Karpas-422 (cell line): ENCODE data around the gene DOK7. TPM values are rescaled to one million over a fixed set of nuclear protein-coding genes. Genes with fewer than 3 reads are reported as not detected.
"Not testable (repeated sequence)": the region's sequence is repeated elsewhere in the genome, so short reads cannot be mapped to it uniquely, and the experiment has no call there.

Source experiments
- DNase-seq: peaks from one replicate; pipeline ENCODE4 v3.0.0-alpha.2; 2015
- H2AFZ ChIP-seq: fragments of 200-600 bp; sonication (generic); 2 replicates; pipeline ENCODE4 v1.6.1; 2014; ENCODE audit warnings: antibody characterized with exemption, low read length, mixed read lengths
- H3K27ac ChIP-seq: fragments of 200-600 bp; sonication (generic); 2 replicates; pipeline ENCODE4 v1.5.1; 2014; ENCODE audit warnings: mild to moderate bottlenecking, low read length, moderate library complexity
- H3K27me3 ChIP-seq: fragments of 200-600 bp; sonication (generic); 2 replicates; pipeline ENCODE4 v1.6.1; 2014; ENCODE audit warnings: low read length, mixed read lengths
- H3K36me3 ChIP-seq: fragments of 200-600 bp; sonication (generic); 2 replicates; pipeline ENCODE4 v1.6.1; 2014; ENCODE audit warnings: low read length, mixed read lengths; ENCODE audit not compliant: insufficient read depth
- H3K4me1 ChIP-seq: fragments of 200-600 bp; sonication (generic); 2 replicates; pipeline ENCODE4 v1.6.1; 2014; ENCODE audit warnings: mild to moderate bottlenecking, low read length, mixed read lengths
- H3K4me2 ChIP-seq: fragments of 200-600 bp; sonication (generic); 2 replicates; pipeline ENCODE4 v1.6.1; 2014; ENCODE audit warnings: low read length, low read depth, mild to moderate bottlenecking; ENCODE audit not compliant: poor library complexity, severe bottlenecking
- H3K4me3 ChIP-seq: fragments of 200-600 bp; sonication (generic); 2 replicates; pipeline ENCODE4 v1.5.1; 2014; ENCODE audit warnings: mild to moderate bottlenecking, antibody characterized with exemption, low read length, mixed read lengths
- H3K79me2 ChIP-seq: fragments of 200-600 bp; sonication (generic); 2 replicates; pipeline ENCODE4 v1.6.1; 2014; ENCODE audit warnings: mild to moderate bottlenecking, low read length, mixed read lengths
- H3K9ac ChIP-seq: fragments of 200-600 bp; sonication (generic); 2 replicates; pipeline ENCODE4 v1.6.0; 2014; ENCODE audit warnings: low read length
- H3K9me2 ChIP-seq: fragments of 200-600 bp; sonication (generic), shearing (Covaris generic); replicated peaks from 2 replicates; pipeline ENCODE4 v1.6.0; 2014; ENCODE audit warnings: mild to moderate bottlenecking, low read length, moderate library complexity; ENCODE audit not compliant: insufficient read depth
- H3K9me3 ChIP-seq: fragments of 300-700, 200-600 bp; sonication (generic); 2 replicates; pipeline ENCODE4 v1.6.1; 2014; ENCODE audit warnings: low read length, mixed read lengths
- H4K20me1 ChIP-seq: fragments of 200-600 bp; sonication (generic); 2 replicates; pipeline ENCODE4 v1.6.1; 2014; ENCODE audit warnings: mild to moderate bottlenecking, antibody characterized with exemption, low read length, low read depth; ENCODE audit not compliant: insufficient read depth
- total RNA-seq: library from RNA; depleted of rRNA; stranded (reverse); fragments of >200 nt; shearing (Covaris generic); gene quantifications from 2 replicates; pipeline ENCODE4 v1.2.3, GENCODE V29; 2014; ENCODE audit warnings: low replicate concordance

DOK7 gene
- total RNA-seq, 1 experiment from 2014 or later = 1.6 TPM

- Histone ChIP-seq H2AFZ (no peak overlapping the region), H3K9ac (no peak overlapping the region), H3K27me3 (no peaks in the 10 kb centered on the region), H3K36me3 (no peaks in the 10 kb centered on the region), H3K27ac (no peak overlapping the region), H3K4me2 (no peak overlapping the region), H3K79me2 (no peaks in the 10 kb centered on the region), H3K4me3 (no peak overlapping the region), H3K9me2 (no peaks in the 10 kb centered on the region), H4K20me1 (no peaks in the 10 kb centered on the region), H3K4me1 (no peaks in the 10 kb centered on the region), H3K9me3 (no peaks in the 10 kb centered on the region)
- DNase-seq = no peak
These were observed 14.0 kb upstream of the DOK7 start for GRCh38 chr4:3449047-3449573.

GRCh38 chr4:3449574-3450534 lies 13.3 kb upstream of the DOK7 start:
- Histone ChIP-seq H3K4me2 (no peak overlapping the region), H3K9me2 (no peaks in the 10 kb centered on the region), H3K79me2 (no peaks in the 10 kb centered on the region), H3K27me3 (no peaks in the 10 kb centered on the region), H3K9me3 (no peaks in the 10 kb centered on the region), H4K20me1 (no peaks in the 10 kb centered on the region), H3K27ac (no peak overlapping the region), H3K4me1 (no peaks in the 10 kb centered on the region), H3K36me3 (no peaks in the 10 kb centered on the region), H3K4me3 (no peak overlapping the region), H3K9ac (no peak overlapping the region), H2AFZ (no peak overlapping the region)
- no peak for DNase-seq

GRCh38 chr4:3450643-3451042 lies 12.5 kb upstream of the DOK7 start:
- no peaks in the 10 kb centered on the region for H3K79me2 ChIP-seq
- no peaks in the 10 kb centered on the region for H3K9me2 ChIP-seq
- H3K9me3 ChIP-seq = no peaks in the 10 kb centered on the region
- H3K4me1 ChIP-seq = no peaks in the 10 kb centered on the region
- no peak for DNase-seq
- no peak overlapping the region for H3K4me3 ChIP-seq
- no peak overlapping the region for H3K4me2 ChIP-seq
- no peaks in the 10 kb centered on the region for H3K36me3 ChIP-seq
- H3K27ac ChIP-seq = no peak overlapping the region
- no peak overlapping the region for H3K9ac ChIP-seq
- H3K27me3 ChIP-seq = no peaks in the 10 kb centered on the region
- H4K20me1 ChIP-seq = no peaks in the 10 kb centered on the region
- H2AFZ ChIP-seq = no peak overlapping the region

DNA sequence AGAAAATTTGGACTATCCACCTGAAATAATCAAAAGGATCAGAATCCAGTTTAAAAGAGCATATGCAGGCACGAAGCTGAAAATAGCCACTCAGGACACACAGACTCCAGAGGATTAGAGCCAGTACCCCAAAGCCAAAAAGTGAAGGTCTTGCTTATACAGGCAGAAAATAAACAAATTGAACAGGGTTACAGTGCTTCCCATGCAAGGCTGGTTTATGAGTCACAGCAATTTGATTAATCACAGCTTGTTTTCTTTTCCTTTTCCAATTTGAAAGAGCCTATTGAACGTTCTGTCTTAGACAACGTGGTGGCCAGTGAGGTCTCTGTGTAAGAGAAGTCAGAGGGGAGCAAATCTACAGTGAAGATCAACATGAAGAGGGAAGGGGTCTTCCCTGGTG lies 11.2 kb upstream of the DOK7 start:
- H3K4me2 ChIP-seq = no peak overlapping the region

GRCh38 chr4:3452376-3452775 lies 10.7 kb upstream of the DOK7 start:
- Histone ChIP-seq H3K9ac (no peak overlapping the region), H2AFZ (no peak overlapping the region; the same call in 1 of the 2 replicates), H3K36me3 (no peaks in the 10 kb centered on the region), H3K27me3 (no peaks in the 10 kb centered on the region), H3K4me1 (no peaks in the 10 kb centered on the region), H3K9me3 (no peaks in the 10 kb centered on the region), H4K20me1 (no peaks in the 10 kb centered on the region), H3K4me3 (no peak overlapping the region), H3K4me2 (no peak overlapping the region), H3K79me2 (no peaks in the 10 kb centered on the region), H3K27ac (no peak overlapping the region), H3K9me2 (no peaks in the 10 kb centered on the region)
- no peak for DNase-seq

More for the DNA sequence above, 11.2 kb upstream of the DOK7 start:
- no peak overlapping the region; the same call in 1 of the 2 replicates for H2AFZ ChIP-seq
- H3K9me2 ChIP-seq = no peaks in the 10 kb centered on the region
- H3K27me3 ChIP-seq = no peaks in the 10 kb centered on the region
- H3K27ac ChIP-seq = no peak overlapping the region
- H3K79me2 ChIP-seq = no peaks in the 10 kb centered on the region
- H3K9me3 ChIP-seq = no peaks in the 10 kb centered on the region
- no peak overlapping the region for H3K9ac ChIP-seq
- no peaks in the 10 kb centered on the region for H3K36me3 ChIP-seq
- DNase-seq = no peak
- H4K20me1 ChIP-seq = no peaks in the 10 kb centered on the region
- H3K4me1 ChIP-seq = no peaks in the 10 kb centered on the region
- H3K4me3 ChIP-seq = no peak overlapping the region

GRCh38 chr4:3455596-3455995 lies 7.5 kb upstream of the DOK7 start:
- not testable (repeated sequence) for H3K79me2 ChIP-seq

GRCh38 chr4:3458371-3458770 lies 4.7 kb upstream of the DOK7 start:
- no peaks in the 10 kb centered on the region for H3K36me3 ChIP-seq
- no peaks in the 10 kb centered on the region for H3K9me2 ChIP-seq
- H3K9ac ChIP-seq = no peak overlapping the region
- H3K27ac ChIP-seq = no peak overlapping the region
- no peak overlapping the region for H3K4me2 ChIP-seq
- no peak overlapping the region for H3K4me3 ChIP-seq
- H2AFZ ChIP-seq = no peak overlapping the region
- H3K4me1 ChIP-seq = no peaks in the 10 kb centered on the region
- H4K20me1 ChIP-seq = no peaks in the 10 kb centered on the region
- no peaks in the 10 kb centered on the region for H3K9me3 ChIP-seq
- DNase-seq = no peak
- H3K27me3 ChIP-seq = no peaks in the 10 kb centered on the region
- no peaks in the 10 kb centered on the region for H3K79me2 ChIP-seq

More at GRCh38 chr4:3455596-3455995, 7.5 kb upstream of the DOK7 start:
- H3K4me2 ChIP-seq, DNase-seq, H3K36me3 ChIP-seq, H2AFZ ChIP-seq, H3K9me2 ChIP-seq, H3K27ac ChIP-seq, H3K4me1 ChIP-seq, H3K27me3 ChIP-seq, H4K20me1 ChIP-seq, H3K4me3 ChIP-seq, H3K9me3 ChIP-seq, H3K9ac ChIP-seq: not testable (repeated sequence)

DNA sequence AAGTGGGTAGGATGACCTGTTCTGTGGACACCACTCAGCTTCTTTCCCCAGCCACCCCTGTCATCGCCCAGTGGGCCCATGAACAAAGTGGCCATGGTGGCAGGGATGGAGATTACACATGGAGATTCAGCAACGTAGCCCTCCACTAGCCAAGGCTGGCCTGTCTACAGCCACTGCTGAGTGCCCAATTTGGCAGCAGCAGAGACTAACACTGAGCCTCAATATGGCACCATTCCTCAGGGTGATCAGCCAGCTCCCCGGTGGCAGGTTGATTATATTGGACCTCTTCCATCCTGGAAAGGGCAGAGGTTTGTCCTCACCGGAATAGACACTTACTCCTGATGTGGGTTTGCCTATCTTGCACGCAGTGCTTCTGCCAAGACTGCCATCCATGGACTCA lies 4.0 kb upstream of the DOK7 start:
- H3K9ac ChIP-seq, H3K36me3 ChIP-seq, H3K4me3 ChIP-seq, DNase-seq, H3K27ac ChIP-seq, H3K9me2 ChIP-seq, H3K4me2 ChIP-seq, H2AFZ ChIP-seq, H3K9me3 ChIP-seq, H3K4me1 ChIP-seq, H4K20me1 ChIP-seq, H3K27me3 ChIP-seq, H3K79me2 ChIP-seq: not testable (repeated sequence)
